Measurements from ENCODE around the gene IL18BP. TPM values are rescaled to one million over a fixed set of nuclear protein-coding genes. Genes with fewer than 3 reads are reported as not detected.

Gene IL18BP
- total and polyA plus RNA-seq, 2 donors (not counting 1 experiment from before 2014, with no cell fraction given), result 25.9 to 37.3 TPM

- peak overlapping the region; percentile 94 for H3K9ac ChIP-seq (ENCODE audit: low read length)
- H3K4me3 ChIP-seq (ENCODE audit: control extremely low read depth in 1 of 5, extremely low read depth in 1 of 5, insufficient read depth in 1 of 5, low read depth in 2 of 5, low read length in 4 of 5), result peak overlapping the region; percentile 72 to 86 (median 83)
- WGBS (ENCODE audit: insufficient coverage), result 0% methylated on average over 1 of the region's 5 CpGs
- H2AFZ ChIP-seq (ENCODE audit: insufficient read depth, low read depth, low read length, poor library complexity, severe bottlenecking), result peak overlapping the region; percentile 98
- POLR2A ChIA-PET, result interaction anchor here (1.4 kb wide), 1 partner anchor 71 kb away, joined by 6 read pairs; the partner anchor contains the start of gene ANAPC15
- peak overlapping the region; percentile 90 for H3K4me2 ChIP-seq (replicated peaks; ENCODE audit: low read depth, low read length, poor library complexity, severe bottlenecking)
- DNase-seq (peak; percentile 23), ATAC-seq (ENCODE audit: low read depth) (no peak)
- H3K36me3 ChIP-seq (replicated peaks in 1 of 2; ENCODE audit: control extremely low read depth in 1 of 2, control insufficient read depth in 1 of 2, extremely low read depth in 1 of 2, insufficient read depth in 2 of 2, low read length in 1 of 2), result no peaks in the 10 kb centered on the region
- H3K9me3 Mint-ChIP-seq (ENCODE audit: insufficient read depth), result no peaks in the 10 kb centered on the region
- CTCF ChIA-PET, result interaction anchor here (0.7 to 8.5 kb wide), 5 partner anchors 15 to 101 kb away, joined by 3 to 117 read pairs (median 3); no protein-coding TSS in a partner anchor
- peak overlapping the region; percentile 72 to 92 for H3K27ac ChIP-seq (ENCODE audit: low read length in 2 of 2)
- no peaks in the 10 kb centered on the region for H3K27me3 Mint-ChIP-seq
- peaks cover 18% of the 10 kb centered on the region for H3K4me1 Mint-ChIP-seq
- H3K79me2 ChIP-seq (ENCODE audit: control insufficient read depth, insufficient read depth, low read length), result peaks cover 100% of the 10 kb centered on the region
- H3K27me3 ChIP-seq (replicated peaks in 1 of 4; ENCODE audit: control extremely low read depth in 1 of 4, control insufficient read depth in 3 of 4, insufficient read depth in 4 of 4, low read length in 3 of 4), result no peaks in the 10 kb centered on the region
- H4K20me1 ChIP-seq (ENCODE audit: control insufficient read depth, insufficient read depth, low read length, poor library complexity, severe bottlenecking), result peaks cover 7% of the 10 kb centered on the region
- intact Hi-C loops (cut with micrococcal nuclease), result loop anchor here (5.0 kb wide), 1 partner anchor 50 kb away; no protein-coding TSS in a partner anchor
- H3K9me3 ChIP-seq (ENCODE audit: control extremely low read depth in 1 of 3, control insufficient read depth in 2 of 3, insufficient read depth in 1 of 3, low read length in 2 of 3), result no peaks in the 10 kb centered on the region
- no peak overlapping the region for H3K27ac Mint-ChIP-seq
- H3K4me1 ChIP-seq (ENCODE audit: control insufficient read depth in 2 of 2, insufficient read depth in 2 of 2, low read length in 2 of 2), result peaks cover 38 to 46% of the 10 kb centered on the region in 2 donors
- H3K4me3 Mint-ChIP-seq, result no peak overlapping the region
- no peak for TF ChIP-seq CTCF (IDR thresholded peaks at IDR 0.05)
- no peak for TF ChIP-seq EZH2 (IDR thresholded peaks at IDR 0.05; ENCODE audit: borderline replicate concordance, insufficient read depth, low read depth, low read length, poor library complexity, severe bottlenecking)
These were observed 43.5 kb downstream of the IL18BP start for GRCh38 chr11:72042064-72042745.

GRCh38 chr11:72045849-72046248 lies 47.1 kb downstream of the IL18BP start:
- 100% methylated on average over 3 of the region's 5 CpGs for WGBS (ENCODE audit: insufficient coverage)
- Mint-ChIP-seq H3K9me3 (ENCODE audit: insufficient read depth) (no peaks in the 10 kb centered on the region), H3K27me3 (no peaks in the 10 kb centered on the region), H3K27ac (no peak overlapping the region), H3K4me1 (peaks cover 18% of the 10 kb centered on the region), H3K4me3 (no peak overlapping the region)
- Histone ChIP-seq H3K27me3 (replicated peaks in 1 of 4; ENCODE audit: control extremely low read depth in 1 of 4, control insufficient read depth in 3 of 4, insufficient read depth in 4 of 4, low read length in 3 of 4) (no peaks in the 10 kb centered on the region), H3K4me2 (replicated peaks; ENCODE audit: low read depth, low read length, poor library complexity, severe bottlenecking) (no peak overlapping the region), H2AFZ (ENCODE audit: insufficient read depth, low read depth, low read length, poor library complexity, severe bottlenecking) (no peak overlapping the region), H3K4me1 (ENCODE audit: control insufficient read depth in 2 of 2, insufficient read depth in 2 of 2, low read length in 2 of 2) (peaks cover 12 to 16% of the 10 kb centered on the region in 2 donors), H3K27ac (ENCODE audit: low read length in 2 of 2) (no peak overlapping the region), H4K20me1 (ENCODE audit: control insufficient read depth, insufficient read depth, low read length, poor library complexity, severe bottlenecking) (no peaks in the 10 kb centered on the region), H3K36me3 (replicated peaks in 1 of 2; ENCODE audit: control extremely low read depth in 1 of 2, control insufficient read depth in 1 of 2, extremely low read depth in 1 of 2, insufficient read depth in 2 of 2, low read length in 1 of 2) (peaks cover 0 to 3% of the 10 kb centered on the region in 2 experiments), H3K9me3 (ENCODE audit: control extremely low read depth in 1 of 3, control insufficient read depth in 2 of 3, insufficient read depth in 1 of 3, low read length in 2 of 3) (no peaks in the 10 kb centered on the region), H3K79me2 (ENCODE audit: control insufficient read depth, insufficient read depth, low read length) (peaks cover 96% of the 10 kb centered on the region), H3K4me3 (ENCODE audit: control extremely low read depth in 1 of 5, extremely low read depth in 1 of 5, insufficient read depth in 1 of 5, low read depth in 2 of 5, low read length in 4 of 5) (no peak overlapping the region), H3K9ac (ENCODE audit: low read length) (no peak overlapping the region)
- CTCF ChIA-PET, result no interaction called here
- intact Hi-C loops (cut with micrococcal nuclease), result no loop called here
- DNase-seq, result no peak
- no peak for ATAC-seq (ENCODE audit: low read depth)
- TF ChIP-seq CTCF (IDR thresholded peaks at IDR 0.05) (no peak), EZH2 (IDR thresholded peaks at IDR 0.05; ENCODE audit: borderline replicate concordance, insufficient read depth, low read depth, low read length, poor library complexity, severe bottlenecking) (no peak)
- POLR2A ChIA-PET, result no interaction called here

Measured in B cell (primary cell).